ENCODE data around the gene DNAH6. TPM values are rescaled to one million over a fixed set of nuclear protein-coding genes. Genes with fewer than 3 reads are reported as not detected.
"Not testable (repeated sequence)": the region's sequence is repeated elsewhere in the genome, so short reads cannot be mapped to it uniquely, and the experiment has no call there.

DNAH6 gene
- total RNA-seq, 2 experiments from 2014 or later, result 0.83 to 1.0 TPM

DNA sequence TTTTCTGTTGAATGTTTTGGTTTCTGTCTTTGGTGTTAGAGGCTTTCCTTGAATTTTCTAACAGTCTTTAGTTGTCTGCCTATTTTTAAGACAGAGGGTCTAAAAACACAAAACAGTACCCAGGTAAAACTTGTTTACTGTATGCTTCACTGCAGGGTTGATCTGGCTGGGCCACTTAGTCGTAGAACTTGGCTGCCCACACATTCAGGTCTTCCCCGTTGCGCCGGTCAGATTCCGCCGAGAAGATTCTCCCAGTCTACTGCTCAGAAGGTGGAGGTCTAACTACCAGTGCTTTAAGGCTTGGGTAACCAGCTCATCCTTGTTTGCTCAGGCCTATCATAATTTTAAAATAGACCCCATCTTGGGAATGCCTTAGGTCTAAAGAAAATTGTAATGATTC, 24.6 kb upstream of the DNAH6 start:
- Mint-ChIP-seq H3K4me3 (no peak overlapping the region), H3K9me3 (no peaks in the 10 kb centered on the region), H3K4me1 (peaks cover 5% of the 10 kb centered on the region), H3K36me3 (no peaks in the 10 kb centered on the region), H3K27ac (no peak overlapping the region), H3K27me3 (no peaks in the 10 kb centered on the region)
- no peak for ATAC-seq (ENCODE audit: low read depth)
- POLR2A ChIA-PET, result no interaction called here
- no peak for DNase-seq

GRCh38 chr2:84492571-84492970, 23.7 kb upstream of the DNAH6 start:
- DNase-seq (no peak), ATAC-seq (ENCODE audit: low read depth) (no peak)
- Mint-ChIP-seq H3K4me3 (no peak overlapping the region), H3K27ac (no peak overlapping the region), H3K4me1 (peaks cover 5% of the 10 kb centered on the region), H3K27me3 (no peaks in the 10 kb centered on the region), H3K9me3 (no peaks in the 10 kb centered on the region), H3K36me3 (no peaks in the 10 kb centered on the region)
- POLR2A ChIA-PET, result no interaction called here

DNA sequence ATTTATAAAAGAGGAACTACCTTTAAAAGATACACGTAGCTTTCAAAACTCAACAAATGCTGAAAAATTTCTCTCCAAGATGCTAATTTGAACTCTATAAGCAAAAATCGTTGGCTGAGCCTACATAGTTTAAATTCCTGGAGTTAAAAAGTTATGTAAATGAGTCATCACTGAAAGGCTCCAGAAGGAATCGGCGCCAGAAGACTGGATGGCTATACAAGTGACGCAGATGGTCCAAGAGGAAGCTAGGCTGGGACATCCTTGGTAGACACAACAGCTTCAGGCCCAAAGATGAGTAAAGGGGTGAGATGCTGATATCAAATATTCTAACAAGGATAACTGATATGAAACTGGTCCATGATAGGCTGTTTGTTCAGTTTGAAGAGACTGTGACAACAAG, 22.8 kb upstream of the DNAH6 start:
- POLR2A ChIA-PET, result interaction anchor here (0.8 kb wide), 1 partner anchor 30 kb away, joined by 3 read pairs; no protein-coding TSS in a partner anchor
- Mint-ChIP-seq H3K9me3 (no peaks in the 10 kb centered on the region), H3K4me1 (peaks cover 5% of the 10 kb centered on the region), H3K27me3 (no peaks in the 10 kb centered on the region), H3K36me3 (no peaks in the 10 kb centered on the region), H3K27ac (no peak overlapping the region), H3K4me3 (no peak overlapping the region)
- ATAC-seq (ENCODE audit: low read depth) (no peak), DNase-seq (no peak)

DNA sequence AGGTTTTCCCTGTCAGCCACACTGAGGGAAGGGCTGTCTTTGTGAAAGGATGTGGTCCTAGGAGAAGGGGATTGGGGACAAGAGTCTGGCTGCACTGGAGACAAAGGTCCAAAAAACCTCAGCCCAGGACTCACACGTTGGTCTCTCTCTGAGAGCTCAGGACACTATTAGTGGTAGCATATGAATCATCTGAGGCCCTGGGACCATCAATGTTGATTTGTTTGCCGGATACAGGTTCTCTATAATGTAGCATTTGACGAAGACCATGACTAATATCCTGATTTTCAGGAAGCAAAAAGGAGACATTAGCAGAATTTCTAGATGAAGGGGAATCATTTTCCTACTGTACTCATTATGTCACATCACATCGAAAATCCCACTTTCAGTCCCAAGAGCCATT, 22.2 kb upstream of the DNAH6 start:
- no peak overlapping the region for H3K4me3 Mint-ChIP-seq

DNA sequence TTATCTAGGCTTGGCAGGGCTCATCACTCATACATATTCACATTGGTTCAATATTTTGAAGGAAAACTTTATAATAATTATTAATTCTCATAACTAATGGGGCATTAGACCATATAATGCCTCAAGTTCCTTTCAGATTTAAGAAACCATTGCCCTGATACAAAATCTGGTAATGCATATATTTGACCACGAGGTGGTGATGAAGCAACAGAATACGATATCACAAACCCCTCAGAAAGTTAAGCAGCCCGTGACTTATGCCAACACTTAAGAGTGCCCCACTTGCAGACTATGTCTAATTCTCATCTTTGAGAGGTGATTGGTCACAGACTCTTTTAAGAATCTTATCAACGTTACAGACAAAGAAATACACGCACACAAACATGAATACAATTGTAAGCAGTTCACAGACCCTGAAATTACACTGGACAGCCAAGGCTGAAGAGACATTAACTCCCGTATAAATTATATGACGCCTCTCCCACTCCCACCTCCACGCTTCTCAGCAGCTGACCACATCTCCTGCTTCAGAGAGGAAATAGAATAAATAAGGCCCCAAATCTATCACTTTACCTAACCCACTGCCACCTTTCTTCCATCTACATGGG, 20.7 kb upstream of the DNAH6 start:
- DNase-seq (no peak), ATAC-seq (ENCODE audit: low read depth) (peak; percentile 87)
- no peaks in the 10 kb centered on the region for H3K36me3 Mint-ChIP-seq
- peak overlapping the region; percentile 17 for H3K27ac Mint-ChIP-seq
- H3K9me3 Mint-ChIP-seq, result peaks cover 2% of the 10 kb centered on the region
- POLR2A ChIA-PET, result no interaction called here
- H3K27me3 Mint-ChIP-seq, result no peaks in the 10 kb centered on the region
- H3K4me1 Mint-ChIP-seq, result peaks cover 8% of the 10 kb centered on the region
- H3K4me3 Mint-ChIP-seq, result no peak overlapping the region

More for the DNA sequence above, 22.2 kb upstream of the DNAH6 start:
- Mint-ChIP-seq H3K4me1 (peaks cover 6% of the 10 kb centered on the region), H3K27ac (no peak overlapping the region), H3K36me3 (no peaks in the 10 kb centered on the region), H3K27me3 (no peaks in the 10 kb centered on the region), H3K9me3 (no peaks in the 10 kb centered on the region)
- no peak for DNase-seq
- ATAC-seq (ENCODE audit: low read depth), result no peak
- POLR2A ChIA-PET, result interaction anchor here (0.8 kb wide), 1 partner anchor 31 kb away, joined by 3 read pairs; no protein-coding TSS in a partner anchor

DNA sequence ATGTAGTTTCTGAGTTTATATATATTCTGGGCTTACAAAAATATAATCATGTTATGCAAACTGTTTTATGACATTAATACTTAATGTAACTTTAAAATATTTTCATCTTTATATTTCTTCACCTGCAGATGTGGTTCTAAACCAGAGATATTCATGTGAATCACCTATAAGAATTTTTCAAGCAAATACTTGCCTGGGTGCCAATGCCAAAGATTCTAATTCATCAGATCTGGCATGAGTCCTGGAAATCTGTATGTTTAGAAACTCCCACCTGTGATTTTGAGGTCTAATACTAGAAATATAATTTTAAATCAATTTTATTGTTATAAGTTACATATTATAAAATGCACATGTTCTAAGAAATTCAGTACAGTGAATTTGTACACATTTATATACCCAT, 19.9 kb upstream of the DNAH6 start:
- no peaks in the 10 kb centered on the region for H3K27me3 Mint-ChIP-seq
- POLR2A ChIA-PET, result no interaction called here
- H3K27ac Mint-ChIP-seq, result no peak overlapping the region
- H3K9me3 Mint-ChIP-seq, result peaks cover 2% of the 10 kb centered on the region
- H3K4me1 Mint-ChIP-seq, result peaks cover 8% of the 10 kb centered on the region
- DNase-seq (no peak), ATAC-seq (ENCODE audit: low read depth) (no peak)
- H3K36me3 Mint-ChIP-seq, result no peaks in the 10 kb centered on the region
- H3K4me3 Mint-ChIP-seq, result no peak overlapping the region

GRCh38 chr2:84497285-84497684, 19.0 kb upstream of the DNAH6 start:
- DNase-seq (no peak), ATAC-seq (ENCODE audit: low read depth) (no peak)
- peaks cover 3% of the 10 kb centered on the region for H3K9me3 Mint-ChIP-seq
- peaks cover 8% of the 10 kb centered on the region for H3K4me1 Mint-ChIP-seq
- H3K36me3 Mint-ChIP-seq, result no peaks in the 10 kb centered on the region
- H3K27ac Mint-ChIP-seq, result no peak overlapping the region
- H3K27me3 Mint-ChIP-seq, result no peaks in the 10 kb centered on the region
- POLR2A ChIA-PET, result interaction anchor here (1.0 to 1.4 kb wide), 3 partner anchors 134 to 428 kb away, joined by 3 read pairs; no protein-coding TSS in a partner anchor
- no peak overlapping the region for H3K4me3 Mint-ChIP-seq

DNA sequence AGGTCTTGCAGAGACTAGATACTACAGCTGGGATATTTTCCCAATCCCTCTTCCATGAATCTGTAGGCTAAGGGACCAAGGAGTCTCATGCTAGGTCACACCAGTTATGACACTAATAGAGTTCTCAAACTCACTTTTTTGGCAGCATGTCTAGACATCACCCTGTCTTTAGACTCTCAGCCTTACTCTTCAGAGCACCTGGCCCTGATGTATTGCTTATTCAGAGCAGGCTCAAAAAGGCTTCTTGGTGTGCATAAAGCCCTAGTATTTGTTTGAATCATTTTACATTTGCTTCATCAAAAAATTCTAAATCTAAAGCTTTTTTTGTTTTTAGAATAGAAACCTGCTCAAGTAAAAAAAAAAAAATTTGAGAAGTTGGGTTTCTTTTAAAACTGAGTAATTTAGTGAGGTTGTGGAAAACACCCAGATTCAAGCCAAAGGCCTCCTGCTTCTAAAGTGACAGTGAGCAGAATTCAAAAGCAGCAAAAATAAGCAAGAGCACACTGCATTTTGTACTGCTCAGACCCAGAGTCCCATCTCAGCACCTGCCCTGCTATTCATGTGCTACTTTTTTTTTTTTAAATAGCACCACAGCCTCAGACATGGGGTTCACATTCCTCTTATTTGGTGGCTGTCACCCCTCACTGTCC, 18.0 kb upstream of the DNAH6 start:
- Mint-ChIP-seq H3K4me3 (no peak overlapping the region), H3K27me3 (no peaks in the 10 kb centered on the region), H3K9me3 (peaks cover 5% of the 10 kb centered on the region), H3K4me1 (peaks cover 8% of the 10 kb centered on the region), H3K27ac (no peak overlapping the region), H3K36me3 (no peaks in the 10 kb centered on the region)
- no peak for DNase-seq
- ATAC-seq (ENCODE audit: low read depth), result no peak
- POLR2A ChIA-PET, result interaction anchor here (1.0 to 1.4 kb wide), 3 partner anchors 133 to 427 kb away, joined by 3 read pairs; no protein-coding TSS in a partner anchor

DNA sequence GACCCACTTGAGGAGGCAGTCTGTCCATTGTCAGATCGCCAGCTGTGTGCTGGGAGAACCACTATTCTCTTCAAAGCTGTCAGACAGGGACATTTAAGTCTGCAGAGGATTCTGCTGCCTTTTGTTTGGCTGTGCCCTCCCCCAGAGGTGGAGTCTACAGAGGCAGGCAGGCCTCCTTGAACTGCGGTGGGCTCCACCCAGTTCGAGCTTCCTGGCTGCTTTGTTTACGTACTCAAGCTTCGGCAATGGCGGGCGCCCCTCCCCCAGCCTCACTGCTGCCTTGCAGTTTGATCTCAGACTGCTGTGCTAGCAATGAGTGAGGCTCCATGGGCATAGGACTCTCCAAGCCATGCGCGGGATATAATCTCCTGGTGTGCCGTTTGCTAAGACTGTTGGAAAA, 5.3 kb upstream of the DNAH6 start:
- DNase-seq; H3K36me3 Mint-ChIP-seq; POLR2A ChIA-PET; ATAC-seq (ENCODE audit: low read depth); H3K4me3 Mint-ChIP-seq; H3K4me1 Mint-ChIP-seq; H3K27me3 Mint-ChIP-seq; H3K27ac Mint-ChIP-seq: not testable (repeated sequence)
- H3K9me3 Mint-ChIP-seq, result peaks cover 12% of the 10 kb centered on the region

DNA sequence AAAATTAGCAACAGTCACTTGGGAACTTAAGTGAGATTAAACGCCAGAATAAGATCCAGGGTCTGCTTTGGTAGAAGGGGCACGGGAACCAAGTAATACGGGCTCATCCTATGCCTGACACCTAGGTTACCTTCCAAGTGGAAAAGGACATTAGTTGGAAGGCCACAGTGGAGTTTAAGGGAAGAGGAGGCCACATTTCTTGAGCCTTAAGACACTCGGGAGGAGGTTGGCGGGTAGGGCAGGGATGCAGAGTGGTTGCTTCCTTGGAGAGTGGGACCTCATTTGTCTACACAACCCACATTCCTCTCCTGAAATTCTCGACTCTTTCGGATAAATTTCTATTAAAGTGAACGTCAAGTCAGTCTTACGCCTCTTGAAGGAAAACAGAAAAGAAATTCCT, 510 bp upstream of the DNAH6 start:
- DNase-seq (no peak), ATAC-seq (ENCODE audit: low read depth) (no peak)
- Mint-ChIP-seq H3K27ac (peak overlapping the region; percentile 0), H3K9me3 (peaks cover 2% of the 10 kb centered on the region), H3K4me1 (peaks cover 15% of the 10 kb centered on the region), H3K36me3 (no peaks in the 10 kb centered on the region), H3K27me3 (peaks cover 3% of the 10 kb centered on the region), H3K4me3 (peak overlapping the region; percentile 88)
- POLR2A ChIA-PET, result interaction anchor here (0.6 to 1.0 kb wide), 2 partner anchors 339 to 388 kb away, joined by 3 to 6 read pairs; no protein-coding TSS in a partner anchor

DNA sequence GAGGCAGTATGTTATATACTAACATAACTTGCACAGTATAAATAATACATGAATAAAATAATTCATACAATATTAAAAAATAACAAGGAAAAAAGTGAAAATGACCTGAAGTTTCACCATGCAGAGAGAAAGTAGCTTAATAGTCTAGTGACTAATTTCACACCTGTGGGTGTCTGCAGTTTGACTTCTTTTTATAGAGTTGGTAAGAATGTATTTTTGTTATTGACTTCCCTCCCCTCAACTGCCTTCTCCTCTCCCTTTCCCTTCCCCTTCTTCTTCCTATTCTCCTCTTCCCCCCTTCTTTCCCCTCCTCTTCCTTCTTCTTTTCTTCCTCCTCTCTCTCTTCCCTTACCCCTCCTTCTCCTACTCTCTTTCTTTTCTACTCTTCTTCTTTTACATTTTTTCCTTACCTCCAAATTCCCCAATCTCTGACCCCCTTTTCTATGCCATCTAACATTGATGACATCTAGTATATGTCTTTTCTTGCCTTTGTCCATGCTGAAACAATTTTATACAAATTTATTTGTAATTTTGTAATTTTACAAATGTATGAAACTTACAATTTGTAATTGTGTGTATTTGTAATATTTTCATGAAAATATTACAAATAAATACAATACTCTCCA, 3.1 kb downstream of the DNAH6 start:
- no peak overlapping the region for H3K27ac Mint-ChIP-seq
- H3K36me3 Mint-ChIP-seq, result peaks cover 3% of the 10 kb centered on the region
- no peak overlapping the region for H3K4me3 Mint-ChIP-seq
- ATAC-seq (ENCODE audit: low read depth) (no peak), DNase-seq (no peak)
- POLR2A ChIA-PET, result interaction anchor here (0.5 kb wide), 1 partner anchor 418 kb away, joined by 3 read pairs; no protein-coding TSS in a partner anchor
- peaks cover 3% of the 10 kb centered on the region for H3K27me3 Mint-ChIP-seq
- H3K4me1 Mint-ChIP-seq, result peaks cover 15% of the 10 kb centered on the region
- peaks cover 11% of the 10 kb centered on the region for H3K9me3 Mint-ChIP-seq

DNA sequence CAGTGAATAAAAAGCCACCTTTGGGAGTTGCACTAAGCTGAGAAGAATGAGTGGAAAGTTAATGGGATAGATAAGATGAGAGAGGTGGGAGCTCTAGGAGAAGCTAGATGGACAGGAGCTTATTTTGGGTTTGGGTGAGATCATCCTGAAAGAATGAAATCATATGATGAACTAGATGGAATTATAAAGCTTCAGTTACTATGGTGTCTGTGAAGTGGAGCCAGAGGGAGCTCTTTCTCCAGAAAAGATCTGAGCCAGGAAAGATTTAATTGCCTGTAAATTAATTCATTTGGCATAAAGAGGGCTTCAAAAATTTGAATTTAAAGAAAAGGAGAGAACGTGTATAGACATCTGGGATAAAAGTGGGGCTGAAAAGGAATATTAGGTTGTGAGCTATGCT, 10.3 kb downstream of the DNAH6 start:
- Mint-ChIP-seq H3K9me3 (peaks cover 13% of the 10 kb centered on the region), H3K4me1 (peaks cover 1% of the 10 kb centered on the region), H3K36me3 (peaks cover 4% of the 10 kb centered on the region), H3K4me3 (no peak overlapping the region), H3K27ac (no peak overlapping the region), H3K27me3 (no peaks in the 10 kb centered on the region)
- POLR2A ChIA-PET, result interaction anchor here (0.8 kb wide), 1 partner anchor 9 kb away, joined by 3 read pairs; no protein-coding TSS in a partner anchor
- ATAC-seq (ENCODE audit: low read depth) (no peak), DNase-seq (no peak)

GRCh38 chr2:84527137-84528129, 11.1 kb downstream of the DNAH6 start:
- POLR2A ChIA-PET, result no interaction called here

More at GRCh38 chr2:84527137-84528129, 11.1 kb downstream of the DNAH6 start:
- ATAC-seq (ENCODE audit: low read depth) (no peak), DNase-seq (no peak)
- peaks cover 4% of the 10 kb centered on the region for H3K36me3 Mint-ChIP-seq
- H3K9me3 Mint-ChIP-seq, result peaks cover 13% of the 10 kb centered on the region
- H3K4me3 Mint-ChIP-seq, result no peak overlapping the region
- no peaks in the 10 kb centered on the region for H3K27me3 Mint-ChIP-seq
- H3K4me1 Mint-ChIP-seq, result peaks cover 1% of the 10 kb centered on the region
- no peak overlapping the region for H3K27ac Mint-ChIP-seq
